GM21529 (cell line): ENCODE measurements around the gene BCL2L1.

Experiments used
- ATAC-seq: cut with Tn5 transposase; IDR thresholded peaks from one replicate; pipeline ENCODE4 v1.9.1; 2021; ENCODE audit not compliant: unreplicated experiment

Gene BCL2L1

GRCh38 chr20:31731321-31731717 lies 8.7 kb upstream of the BCL2L1 start:
- ATAC-seq, result no peak

DNA sequence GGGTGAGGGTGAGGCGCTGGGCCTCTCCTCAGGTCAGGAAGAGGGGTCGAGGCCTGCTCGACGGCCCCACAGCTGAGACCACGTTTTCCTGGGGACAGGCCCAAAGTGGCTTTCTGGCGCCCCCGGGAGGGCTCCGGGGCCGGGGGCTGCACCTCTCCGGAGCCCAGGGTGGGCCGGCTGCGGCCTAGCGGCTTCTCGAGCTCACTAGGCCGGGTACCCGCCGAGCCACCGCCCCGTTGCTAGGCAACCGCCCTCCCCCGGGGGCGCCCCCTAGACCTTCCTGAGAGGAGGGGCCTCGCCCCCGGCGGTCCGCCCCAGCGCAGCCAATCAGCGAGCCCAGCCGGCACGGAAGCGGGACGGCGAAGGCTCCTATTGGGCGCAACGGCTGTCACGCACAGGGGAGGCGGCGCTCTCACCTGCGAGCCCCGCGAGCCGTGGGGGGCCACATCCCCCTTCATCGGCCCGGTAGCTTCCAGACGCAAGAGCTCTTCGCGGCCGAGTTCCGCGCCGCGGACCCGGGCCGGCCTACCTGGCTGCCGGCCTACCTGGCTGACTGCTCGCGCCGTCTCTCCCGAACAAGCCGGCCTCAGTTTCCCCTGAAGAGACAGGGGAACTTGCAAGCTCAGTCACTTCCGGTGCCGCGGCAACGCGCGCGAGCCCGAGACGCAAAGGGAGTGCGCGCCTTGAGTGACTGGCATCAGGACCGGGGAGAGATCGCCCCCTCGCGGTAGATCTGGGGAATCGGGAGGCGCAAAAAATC lies 831 bp upstream of the BCL2L1 start:
- peak; percentile 79 for ATAC-seq

- ATAC-seq, result no peak
These were observed 326 bp upstream of the BCL2L1 start for GRCh38 chr20:31723069-31723318.

GRCh38 chr20:31721408-31722256 lies 1.0 kb downstream of the BCL2L1 start:
- ATAC-seq, result no peak

DNA sequence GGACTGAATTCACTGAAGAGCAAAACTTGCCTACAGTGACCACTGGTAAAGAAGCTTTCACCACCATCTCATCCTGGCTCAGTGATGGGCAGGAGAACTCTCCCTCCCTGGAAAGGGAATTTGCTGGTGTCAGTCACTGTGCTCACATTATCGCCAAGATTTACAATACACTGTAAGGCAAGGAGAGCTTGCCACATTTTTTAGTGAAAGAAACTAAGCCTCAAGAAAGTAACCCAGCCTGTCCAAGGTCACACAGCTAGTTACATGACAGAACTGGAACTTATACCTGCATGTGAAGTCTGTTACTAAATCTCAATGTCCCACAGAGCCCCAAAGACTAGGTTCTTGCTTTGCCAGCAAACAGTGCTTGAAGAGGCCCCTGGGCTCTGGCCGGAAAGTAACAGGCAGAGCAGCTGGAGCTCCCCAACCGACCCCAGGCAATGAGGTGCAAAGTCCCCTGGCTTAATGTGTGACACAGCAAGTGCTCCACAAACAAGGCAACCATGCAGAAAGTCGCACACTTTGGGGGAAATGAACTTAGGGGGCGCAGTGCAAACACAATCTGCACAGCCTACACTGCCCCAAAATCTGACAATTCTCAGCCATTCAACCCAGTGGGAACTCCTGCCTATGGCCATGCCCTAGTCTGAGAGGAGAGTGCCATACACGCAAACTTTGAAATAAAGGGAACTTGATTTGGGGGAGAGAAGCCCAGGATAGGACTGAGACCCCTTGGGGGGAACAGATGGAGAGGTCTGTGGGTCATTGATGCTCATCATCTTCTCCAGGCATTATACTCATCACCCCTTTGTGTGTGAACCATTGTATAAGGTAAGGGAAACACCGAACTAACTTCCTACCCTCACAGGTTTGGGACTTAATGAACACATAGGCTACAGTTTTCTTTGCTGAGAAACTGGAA lies 1.9 kb downstream of the BCL2L1 start:
- ATAC-seq, result no peak

DNA sequence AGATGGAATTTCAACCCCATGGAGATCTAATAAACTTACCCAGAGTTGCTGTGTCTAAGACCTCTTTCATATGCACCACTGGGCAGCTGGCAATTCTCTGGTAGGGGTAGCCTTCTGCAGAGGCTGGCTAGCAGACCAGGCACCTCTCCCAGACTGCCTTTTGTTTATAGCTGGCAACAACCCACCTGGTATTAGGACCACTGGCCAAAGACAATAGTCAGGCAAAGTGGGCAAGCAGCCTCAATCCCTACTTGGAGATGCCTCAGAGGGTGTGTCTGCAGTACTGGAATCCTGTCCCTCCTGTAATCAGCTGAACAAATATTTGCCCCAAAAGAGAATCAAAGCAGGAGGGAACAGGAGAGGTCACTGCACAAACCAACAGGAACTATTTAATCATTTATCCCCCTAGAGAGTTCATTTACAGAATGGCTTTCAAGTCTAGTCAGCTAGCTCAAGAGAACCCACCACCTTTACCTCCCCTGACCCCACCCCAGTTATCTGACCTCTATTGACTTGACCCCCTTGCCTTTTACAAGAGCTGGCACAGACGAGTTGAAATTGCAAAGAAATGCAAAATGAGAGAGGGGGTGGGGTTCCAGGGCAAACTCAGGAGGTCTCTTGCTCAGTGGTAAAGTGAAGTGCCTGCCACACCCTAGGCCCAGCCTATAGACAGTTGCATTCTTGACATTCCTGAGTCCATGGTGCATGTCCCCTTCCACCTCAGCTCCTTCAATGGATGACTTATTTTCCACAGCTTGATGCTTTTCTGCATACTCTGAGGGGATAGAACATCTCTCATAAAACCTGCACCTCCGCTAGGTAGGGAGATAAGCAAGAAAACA lies 2.8 kb downstream of the BCL2L1 start:
- ATAC-seq, result no peak

DNA sequence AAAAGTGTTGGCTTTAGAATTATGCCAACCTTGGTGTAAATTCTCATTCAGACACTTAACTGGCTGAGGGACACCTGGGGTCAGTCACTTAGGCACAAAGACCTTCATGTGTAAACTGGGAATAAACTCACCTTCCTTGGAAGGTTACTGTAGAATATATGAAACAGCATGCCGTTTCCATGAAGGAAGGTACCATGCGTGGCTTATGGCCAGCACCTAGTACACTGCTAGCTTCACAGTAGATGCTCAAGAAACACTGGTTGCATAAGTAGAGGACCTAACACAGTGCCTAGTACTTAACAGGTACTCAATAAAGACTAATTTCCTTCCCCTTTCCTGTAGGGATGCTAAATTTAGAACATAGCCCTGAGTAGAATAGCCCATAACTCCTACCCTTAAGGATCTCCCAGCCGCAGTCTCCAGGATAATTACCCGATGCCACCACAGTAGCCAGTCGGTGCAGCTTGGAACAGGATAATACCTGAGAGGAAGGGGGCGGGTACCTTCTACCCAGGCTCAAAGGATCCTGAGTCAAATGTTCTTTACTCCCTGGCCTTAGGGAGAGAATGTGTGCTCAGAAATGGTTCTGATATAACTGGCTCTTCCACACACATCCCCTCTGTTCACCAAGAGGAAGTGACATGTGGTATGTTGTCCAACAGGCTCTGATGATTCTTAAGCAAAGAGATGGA lies 3.6 kb downstream of the BCL2L1 start:
- ATAC-seq, result no peak

DNA sequence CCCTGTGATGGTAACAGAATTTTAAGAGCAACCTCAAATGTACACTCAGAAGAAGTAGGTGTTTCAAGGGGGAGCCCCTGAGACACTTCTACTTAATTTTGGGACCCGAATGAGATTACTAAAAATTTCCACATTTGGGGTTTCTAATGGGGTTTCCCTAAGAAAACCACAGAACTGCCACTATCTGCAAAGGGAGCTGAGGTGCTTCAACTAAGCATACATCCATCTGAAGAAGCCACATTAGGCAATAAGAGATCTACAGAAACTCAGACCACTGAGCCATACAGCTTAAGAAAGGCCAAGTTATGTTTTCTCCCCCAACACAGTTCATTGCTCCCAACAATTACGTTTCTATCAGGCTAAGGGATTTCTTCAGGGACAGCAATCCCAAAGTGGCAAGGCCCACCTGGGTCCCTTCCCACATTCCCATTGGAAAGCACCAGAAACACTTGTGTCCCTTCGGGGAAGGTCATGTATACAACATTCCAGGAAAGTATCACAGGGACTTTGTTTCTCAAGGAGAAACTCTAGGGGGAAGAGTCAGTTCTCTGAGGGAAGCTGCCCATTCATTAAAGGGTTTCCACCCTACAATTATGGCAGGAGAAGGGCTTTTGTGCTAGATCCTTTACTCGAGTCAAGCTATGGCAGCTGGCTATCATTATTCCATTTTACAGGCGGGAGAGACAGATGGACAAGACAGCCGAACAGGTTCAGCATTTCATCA lies 5.0 kb downstream of the BCL2L1 start:
- ATAC-seq, result peak; percentile 47

DNA sequence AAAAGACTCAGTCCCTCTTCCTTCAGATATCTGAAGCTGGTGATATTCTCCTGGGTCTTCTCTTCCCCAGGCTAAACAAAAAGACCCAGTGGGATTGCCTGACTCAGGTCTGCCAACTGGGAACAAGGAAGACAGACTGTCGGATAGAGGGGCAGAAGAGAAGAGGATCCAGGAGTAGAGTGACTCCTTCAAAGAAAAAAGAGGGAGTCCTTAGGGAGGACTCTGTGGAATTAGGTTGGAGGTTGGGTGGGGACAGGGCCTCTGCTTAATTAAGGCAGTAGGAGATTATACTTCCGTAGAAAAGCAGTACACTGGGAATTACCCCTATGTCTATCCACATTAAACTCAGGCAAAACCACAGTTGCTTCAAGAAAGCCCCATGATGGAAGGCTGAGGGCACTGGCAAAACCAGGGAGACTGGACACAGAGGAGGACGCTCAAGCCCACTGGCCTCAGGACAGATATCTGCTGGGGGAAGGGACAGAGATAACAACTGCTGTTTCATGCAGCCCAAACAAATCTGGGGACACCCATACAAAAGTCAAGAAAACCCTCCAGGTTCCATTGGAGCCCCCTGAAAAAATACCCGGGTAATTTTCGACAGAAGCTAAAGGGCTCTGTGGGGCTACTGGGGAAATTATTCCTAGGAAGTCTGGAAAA lies 5.7 kb downstream of the BCL2L1 start:
- ATAC-seq, result peak; percentile 15

GRCh38 chr20:31716351-31716750 lies 6.3 kb downstream of the BCL2L1 start:
- ATAC-seq, result no peak

GRCh38 chr20:31715766-31716165 lies 6.9 kb downstream of the BCL2L1 start:
- ATAC-seq, result no peak

- ATAC-seq, result no peak
These were observed 9.1 kb downstream of the BCL2L1 start for GRCh38 chr20:31713312-31714273.

- ATAC-seq, result no peak
These were observed 9.9 kb downstream of the BCL2L1 start for GRCh38 chr20:31712564-31713311.

DNA sequence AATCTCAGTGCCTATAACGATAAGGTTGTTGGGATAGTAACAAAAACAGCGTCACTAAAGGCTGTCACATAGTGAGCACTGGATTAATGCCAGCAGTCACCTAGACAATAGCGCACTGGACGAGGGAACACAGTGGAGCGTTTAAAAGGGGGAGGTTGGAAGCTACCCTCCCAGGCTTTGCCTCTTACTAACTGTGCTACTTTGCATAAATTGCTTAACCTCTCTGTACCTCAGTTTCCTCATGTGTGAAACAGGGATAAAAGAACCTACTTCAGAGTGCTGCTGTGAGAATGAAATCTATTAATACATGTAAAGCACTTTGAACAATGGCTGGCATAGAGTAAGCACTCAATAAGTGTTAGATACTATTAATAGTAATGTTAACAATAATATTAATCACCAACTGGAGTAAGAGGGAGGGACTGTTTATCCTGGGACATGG lies 10.5 kb downstream of the BCL2L1 start:
- no peak for ATAC-seq

DNA sequence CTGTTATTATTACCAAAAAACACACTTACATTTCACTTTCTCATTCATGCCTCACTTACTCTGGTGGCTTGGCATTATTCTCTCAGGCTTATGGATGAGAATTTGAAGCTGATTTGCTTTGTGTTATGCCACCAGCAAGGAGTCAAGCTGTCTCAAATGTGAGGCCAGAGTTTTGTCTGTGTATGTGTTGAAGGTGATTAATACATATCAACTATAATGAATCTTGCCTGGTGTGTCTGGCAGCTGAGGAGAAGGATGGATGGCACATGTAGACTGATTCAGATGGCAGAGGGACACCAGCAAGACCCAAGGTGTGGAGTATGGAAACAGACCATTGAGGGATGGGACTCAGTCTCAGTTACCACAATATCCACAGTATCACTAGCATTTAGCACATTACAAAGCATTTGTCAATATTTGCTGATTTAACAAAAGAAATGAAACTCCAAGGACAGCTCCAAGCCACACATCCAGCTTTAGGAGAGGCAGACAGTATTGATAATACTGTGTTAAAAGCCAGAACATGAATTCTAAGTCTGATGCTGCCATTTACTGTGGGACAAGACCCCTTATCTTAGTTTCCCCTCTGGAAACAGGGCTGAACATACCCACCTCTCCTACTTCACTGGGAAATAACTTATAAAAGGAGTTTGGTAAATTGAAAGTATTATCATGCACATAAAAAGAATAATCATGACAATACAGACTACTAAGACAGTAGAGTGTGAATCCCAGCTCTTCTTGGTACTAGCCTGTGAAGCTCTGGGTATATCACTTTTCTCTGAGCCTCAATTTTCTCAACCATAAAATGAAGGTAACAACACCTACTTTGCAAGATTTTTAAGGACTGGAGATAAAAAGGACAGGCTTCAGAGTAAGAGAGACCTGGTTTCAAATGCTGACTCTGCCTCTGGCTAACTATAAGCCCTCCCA lies 11.2 kb downstream of the BCL2L1 start:
- ATAC-seq, result no peak
